Activated T-helper 1 cell treated with Interleukin-2 at 50 U/mL for 16 hours (primary cell): ENCODE measurements around the gene PRKAG2.
"Not testable (repeated sequence)": the region's sequence is repeated elsewhere in the genome, so short reads cannot be mapped to it uniquely, and the experiment has no call there.

Experiments used
- DNase-seq: peaks from one replicate; pipeline ENCODE4 v3.0.0-alpha.2; 2020; ENCODE audit warnings: low read depth

PRKAG2 gene

DNA sequence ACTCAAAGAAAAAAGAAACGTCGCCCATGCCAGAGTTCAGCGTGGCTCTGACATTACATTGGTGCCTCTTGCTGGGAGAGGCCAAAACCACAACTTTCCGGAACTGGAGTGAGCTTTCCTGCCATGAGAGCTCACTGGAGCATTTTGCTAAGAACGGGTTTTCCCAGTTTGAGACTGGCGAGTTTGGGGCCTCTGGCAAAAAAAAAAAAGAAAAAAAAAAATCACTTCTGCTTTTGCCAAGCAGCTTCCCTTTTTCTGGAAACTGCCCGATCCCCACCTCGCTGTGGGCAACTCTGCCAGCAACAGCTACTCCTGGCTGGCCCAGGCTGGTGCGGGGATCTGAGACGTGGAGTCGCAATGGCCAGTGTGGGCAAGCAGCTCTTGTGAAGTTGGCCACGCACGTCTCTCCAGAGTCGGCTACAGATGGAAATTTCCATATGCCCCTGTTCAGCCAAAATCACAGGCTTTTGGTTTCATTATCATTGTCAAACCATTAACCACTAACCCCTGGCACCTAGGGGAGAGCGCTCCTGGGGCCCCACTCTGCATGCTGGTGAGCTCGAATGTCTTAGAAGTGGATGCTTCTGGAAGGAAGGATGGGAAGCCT, 25.7 kb downstream of the PRKAG2 start:
- DNase-seq, result no peak

DNA sequence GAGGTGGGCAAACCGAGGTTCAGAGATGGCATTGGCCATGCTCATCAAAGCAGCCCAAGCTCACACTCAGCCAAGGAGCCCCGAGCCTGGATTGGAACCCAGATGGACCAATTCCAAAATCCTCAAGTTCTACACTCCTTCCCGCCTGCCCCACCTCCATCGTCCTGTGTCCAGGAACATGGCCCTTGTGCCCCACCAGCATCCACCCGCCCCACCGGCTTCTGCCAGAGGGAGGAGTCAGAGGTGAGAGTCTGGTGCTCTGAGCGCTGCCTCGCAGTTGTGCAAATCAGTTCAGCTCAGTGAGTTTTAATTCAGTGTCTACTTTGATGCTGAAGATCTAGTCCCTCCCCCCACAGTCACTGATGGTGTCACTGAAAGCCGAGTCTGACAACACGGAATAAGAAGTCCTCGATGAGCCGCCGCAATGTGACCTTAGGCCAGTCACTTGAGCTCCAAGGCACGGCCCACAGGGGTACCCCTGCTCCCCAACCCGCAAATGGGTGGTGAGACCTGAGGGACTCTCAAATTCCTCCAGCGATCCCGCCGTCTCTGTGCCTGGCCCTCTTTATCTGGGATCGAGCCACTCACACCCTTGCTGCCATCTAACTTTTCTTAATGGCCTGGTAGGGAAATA, 26.3 kb downstream of the PRKAG2 start:
- no peak for DNase-seq

DNA sequence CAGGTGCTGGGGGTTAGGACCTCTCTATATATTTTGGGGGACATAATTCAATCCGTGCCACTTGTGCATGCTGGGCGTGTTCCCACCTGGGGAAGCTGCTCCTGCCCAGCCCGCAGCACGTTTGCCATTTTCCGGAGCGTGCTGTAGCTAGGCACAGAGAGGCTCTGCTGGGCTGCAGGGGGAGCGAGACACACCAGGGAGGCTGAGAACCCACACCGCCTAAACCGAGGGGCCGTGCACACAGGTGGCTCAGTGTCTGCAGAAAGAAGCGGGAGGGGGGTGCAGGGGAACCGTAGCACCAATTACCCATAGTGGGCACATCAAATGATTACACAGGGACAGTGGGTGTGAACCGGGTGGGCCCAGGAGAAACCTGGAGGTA, 27.0 kb downstream of the PRKAG2 start:
- DNase-seq, result no peak

DNA sequence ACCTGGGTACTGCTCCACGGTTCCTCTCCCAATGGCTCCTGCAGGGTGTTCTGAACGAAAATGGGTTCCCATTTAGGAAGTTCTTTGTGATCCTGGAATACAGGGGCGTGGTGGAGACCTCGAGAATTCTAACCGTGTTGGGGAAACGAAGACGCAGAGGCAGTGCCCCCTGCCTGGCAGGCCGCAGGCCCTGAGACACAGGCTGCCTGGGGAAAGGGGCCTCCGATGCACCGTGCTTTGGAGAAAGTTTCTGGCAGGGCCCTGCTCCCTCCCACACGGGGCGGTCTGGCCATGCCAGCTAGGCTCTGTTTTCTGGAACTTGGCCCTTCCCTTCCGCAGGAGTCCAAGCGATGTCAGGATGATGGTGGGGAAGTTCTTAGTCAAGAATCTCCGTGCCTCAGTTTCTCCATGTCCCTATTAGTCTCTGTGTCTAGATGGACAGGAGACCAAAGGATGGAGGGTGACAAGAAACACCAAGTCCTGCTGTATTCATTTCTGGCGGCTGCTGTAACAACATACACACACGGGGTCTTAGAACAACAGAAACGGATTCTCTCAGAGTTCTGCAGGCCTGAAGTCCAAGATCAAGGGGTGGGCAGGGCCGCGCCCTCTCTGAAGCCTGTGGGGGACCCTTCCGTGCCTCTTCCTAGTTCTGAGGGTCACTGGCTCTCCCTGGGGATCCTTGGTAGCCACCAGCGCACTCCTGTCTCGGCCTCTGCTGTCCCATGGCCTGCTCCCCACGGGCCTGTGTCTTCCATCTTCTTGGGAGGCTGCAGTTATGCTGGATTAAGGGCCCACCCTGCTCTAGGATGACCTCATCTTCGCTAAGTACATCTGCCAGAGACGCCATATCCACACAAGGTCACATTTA, 27.7 kb downstream of the PRKAG2 start:
- DNase-seq, result no peak

DNA sequence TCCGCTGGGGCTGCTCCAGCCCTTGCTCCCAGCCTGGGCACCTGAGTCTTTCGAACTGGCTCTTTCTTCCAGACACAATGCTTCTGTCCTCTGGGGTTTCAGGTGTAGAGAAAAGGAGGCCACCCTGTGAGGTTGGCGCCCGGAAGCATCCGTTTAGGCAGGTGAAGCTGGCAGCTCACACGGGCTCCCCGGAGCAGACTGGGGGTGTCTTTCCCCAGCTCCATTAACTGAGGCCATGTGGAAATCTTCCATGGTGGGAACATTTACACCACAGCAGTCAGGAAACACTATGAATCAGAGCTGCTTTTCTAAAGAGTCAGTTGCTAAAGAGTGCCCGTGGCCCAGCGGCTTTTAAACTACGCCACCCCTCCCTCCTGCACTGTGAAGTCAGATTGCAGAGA, 29.2 kb downstream of the PRKAG2 start:
- DNase-seq, result no peak

DNA sequence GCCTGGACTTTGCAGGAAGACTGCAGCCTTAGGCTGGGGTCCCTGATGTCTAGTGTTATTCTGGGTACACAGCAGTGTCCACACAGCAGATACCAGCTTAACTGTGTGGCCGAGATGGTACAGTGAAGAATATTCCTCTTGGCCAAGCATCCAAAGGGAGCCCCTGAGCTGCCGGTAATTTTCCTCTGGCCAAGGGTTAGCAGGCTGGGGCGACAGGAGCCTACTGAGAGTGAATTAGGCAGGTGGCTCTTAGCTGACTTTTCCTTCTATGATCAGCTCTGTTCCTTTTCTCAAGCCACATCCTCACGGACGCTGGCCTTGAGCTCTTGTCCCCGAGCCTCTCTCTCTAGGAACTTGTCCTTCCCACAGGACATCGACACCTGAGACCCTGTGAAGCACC, 29.8 kb downstream of the PRKAG2 start:
- no peak for DNase-seq

DNA sequence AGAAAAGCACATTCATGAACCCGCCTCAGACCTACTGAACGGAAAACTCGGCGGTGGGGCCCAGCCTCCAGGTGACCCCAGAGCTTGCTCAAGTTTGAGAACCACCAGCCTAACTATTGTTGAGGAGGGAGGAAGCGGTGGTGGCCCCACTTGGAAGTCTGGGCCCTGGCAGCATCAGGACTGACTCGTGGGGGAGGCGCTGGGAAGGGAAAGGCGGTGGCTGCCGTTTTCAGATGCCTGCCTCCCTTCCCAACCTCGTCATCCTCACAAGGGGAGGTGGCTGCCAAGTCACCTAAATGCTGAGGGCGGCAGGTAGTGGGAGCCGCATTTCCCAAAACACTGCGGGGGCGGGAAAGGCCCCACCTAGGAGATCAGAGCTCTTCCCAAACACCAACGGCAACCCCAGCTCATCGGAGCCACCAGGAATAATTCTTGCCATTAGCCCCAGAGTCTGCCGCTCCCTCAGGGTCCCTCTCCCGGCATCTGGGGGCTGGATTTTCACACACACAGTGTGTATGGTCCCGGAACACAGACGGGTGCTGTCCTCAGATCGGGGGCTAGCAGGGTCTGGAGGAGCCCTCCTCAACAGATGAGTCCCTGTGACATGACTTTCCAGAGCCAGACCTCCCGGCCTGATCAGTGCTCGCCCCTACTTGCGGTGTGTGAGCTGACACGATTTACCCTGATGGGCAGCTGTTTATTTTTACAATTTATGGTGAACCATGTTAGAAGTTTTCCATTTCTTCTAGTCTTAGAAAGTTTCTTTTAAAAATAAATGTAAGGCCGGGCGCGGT, 31.3 kb downstream of the PRKAG2 start:
- no peak for DNase-seq

DNA sequence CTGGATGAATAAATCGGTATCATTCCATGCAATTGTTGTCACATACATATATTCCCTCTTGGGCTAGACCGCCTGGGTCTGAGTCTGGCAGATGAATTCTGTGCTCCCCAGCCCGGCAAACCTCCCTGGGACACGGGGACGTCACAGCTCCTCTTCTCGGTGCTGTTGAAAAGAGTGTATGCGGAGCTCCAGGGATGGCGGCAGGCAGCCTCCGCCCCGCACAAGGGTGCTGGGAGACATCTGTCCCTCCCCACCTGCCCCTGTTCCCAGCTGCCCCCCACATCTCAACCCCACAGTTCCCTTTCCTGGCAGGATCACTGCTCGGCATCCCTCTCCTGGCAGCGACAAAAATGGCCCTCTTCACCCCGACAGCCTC, 32.1 kb downstream of the PRKAG2 start:
- DNase-seq, result no peak

DNA sequence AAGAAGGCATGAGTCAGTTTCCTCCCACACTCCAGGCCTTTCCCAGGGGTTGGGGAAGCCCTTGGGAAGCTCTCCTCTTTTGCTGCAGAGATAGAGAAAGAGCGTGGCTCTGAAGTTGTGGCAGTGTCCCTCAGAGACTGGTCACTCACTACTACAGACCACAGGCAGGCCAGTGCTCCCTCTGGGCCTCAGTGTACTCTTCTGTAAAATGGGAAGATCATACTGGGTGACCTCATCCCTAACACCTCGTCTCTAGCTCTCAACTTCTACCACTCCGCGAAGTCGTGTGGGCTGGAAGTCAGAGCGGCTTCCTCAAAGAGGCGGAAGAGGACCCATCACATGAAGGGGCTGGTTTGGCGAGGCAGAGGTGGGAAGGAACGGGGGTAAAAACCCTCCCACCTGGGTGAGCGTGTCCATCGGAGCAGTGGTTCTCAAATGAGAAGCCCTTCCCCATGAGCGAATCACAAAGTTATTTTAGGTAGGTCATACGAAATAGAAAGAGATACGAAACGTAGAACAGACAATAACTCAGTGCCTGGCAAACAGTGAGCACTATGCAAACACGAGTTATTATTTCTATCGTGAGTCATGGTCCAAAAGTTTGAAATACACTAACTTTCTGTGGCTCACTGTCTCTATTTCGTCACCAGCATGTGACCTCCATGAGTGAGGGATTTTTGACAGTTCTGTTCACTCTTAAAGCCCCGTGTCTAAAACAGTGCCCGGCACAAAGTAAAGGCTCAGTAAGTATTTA, 32.7 kb downstream of the PRKAG2 start:
- no peak for DNase-seq

DNA sequence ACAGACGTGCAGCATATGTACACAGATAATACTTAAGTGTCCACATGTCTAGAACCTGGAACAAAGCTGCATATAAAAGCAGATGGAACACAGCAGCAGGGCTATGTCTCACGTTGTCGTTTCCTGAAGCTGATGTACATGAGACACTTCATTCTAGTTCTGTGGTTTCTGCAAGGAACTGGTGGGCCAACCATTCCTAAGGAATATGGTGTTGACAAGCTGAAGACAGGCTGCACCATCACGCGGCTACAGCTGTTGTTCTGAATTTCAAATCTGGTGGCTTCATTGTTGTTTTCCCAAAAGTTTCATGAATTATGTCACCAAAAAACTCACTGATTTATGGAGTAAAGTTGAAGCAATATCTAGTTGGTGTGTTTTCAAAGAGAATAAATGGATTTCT, 33.7 kb downstream of the PRKAG2 start:
- DNase-seq, result no peak

DNA sequence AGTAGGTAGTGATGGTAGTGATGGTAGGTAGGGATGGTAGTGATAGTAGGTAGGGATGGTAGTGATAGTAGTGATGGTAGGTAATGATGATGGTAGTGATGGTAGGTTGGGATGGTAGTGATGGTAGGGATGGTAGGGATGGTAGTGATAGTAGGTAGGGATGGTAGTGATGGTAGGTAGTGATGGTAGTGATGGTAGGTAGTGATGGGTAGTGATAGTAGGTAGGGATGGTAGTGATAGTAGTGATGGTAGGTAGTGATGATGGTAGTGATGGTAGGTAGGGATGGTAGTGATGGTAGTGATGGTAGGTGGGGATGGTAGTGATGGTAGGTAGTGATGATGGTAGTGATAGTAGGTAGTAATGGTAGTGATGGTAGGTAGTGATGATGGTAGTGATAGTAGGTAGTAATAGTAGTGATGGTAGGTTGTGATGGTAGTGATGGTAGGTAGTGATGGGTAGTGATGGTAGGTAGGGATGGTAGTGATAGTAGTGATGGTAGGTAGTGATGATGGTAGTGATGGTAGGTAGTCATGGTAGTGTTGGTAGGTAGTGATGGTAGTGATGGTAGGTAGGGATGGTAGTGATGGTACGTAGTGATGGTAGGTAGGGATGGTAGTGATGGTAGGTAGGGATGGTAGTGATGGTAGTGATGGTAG, 35.4 kb downstream of the PRKAG2 start:
- not testable (repeated sequence) for DNase-seq

DNA sequence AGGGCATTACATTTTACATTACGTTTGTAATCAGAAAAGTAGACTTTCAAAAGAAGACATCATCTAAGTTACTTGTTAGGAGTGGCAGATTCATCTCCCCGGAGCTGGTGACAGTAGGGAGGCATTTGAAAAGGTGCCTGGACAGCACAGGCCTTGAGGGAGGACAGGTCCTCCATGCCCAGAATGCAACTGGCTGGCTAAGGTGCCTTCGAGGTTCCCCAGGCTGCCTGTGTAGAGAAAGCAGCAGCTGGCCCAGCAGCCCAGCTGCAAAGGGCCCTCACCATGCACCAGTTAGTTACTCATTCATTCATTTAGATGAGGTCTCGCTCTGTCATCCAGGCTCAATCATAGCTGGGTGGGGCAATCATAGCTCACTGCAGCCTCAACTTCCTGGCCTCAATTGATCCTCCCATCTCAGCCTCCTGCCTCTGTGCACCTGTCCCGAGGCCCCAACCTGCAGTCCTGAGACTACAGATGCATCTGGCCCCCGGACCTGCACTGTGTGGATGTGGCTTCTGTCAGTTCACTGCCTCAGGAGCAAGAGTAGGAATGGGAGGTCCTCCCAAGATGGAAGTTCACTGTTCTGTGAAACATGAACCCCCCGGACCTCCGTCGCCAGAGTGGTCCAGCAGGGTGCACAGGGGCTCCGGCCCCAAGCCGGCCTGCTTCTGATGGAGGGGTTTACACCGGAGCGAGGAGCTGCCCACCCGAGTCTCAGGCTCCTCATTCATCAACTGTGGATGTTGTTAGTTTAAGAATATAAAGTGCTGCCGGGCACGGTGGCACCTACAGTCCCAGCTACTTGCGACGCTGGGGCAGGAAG, 36.6 kb downstream of the PRKAG2 start:
- DNase-seq, result no peak

DNA sequence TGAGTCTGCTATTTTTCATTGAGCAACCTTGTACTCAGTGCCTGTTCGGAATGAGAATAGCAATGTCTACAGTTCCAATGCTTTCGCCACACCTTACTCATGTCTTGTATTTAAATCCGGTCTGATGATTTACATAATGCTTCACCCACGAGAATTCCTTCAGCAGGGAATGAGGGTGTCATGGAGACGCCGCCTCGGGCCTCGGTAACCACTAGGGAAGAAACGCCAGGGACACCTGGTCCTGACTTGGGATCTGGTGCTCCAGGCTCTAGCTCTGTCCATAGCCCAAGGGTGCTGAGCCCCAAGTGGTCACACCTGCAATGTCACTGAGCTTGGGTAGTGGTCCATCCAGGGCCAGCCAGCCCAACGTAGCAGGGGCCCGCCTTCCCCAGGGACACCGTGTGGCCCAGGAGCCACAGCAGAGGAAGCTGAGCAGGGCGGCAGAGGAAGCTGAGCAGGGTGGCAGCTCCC, 37.4 kb downstream of the PRKAG2 start:
- DNase-seq, result no peak

DNA sequence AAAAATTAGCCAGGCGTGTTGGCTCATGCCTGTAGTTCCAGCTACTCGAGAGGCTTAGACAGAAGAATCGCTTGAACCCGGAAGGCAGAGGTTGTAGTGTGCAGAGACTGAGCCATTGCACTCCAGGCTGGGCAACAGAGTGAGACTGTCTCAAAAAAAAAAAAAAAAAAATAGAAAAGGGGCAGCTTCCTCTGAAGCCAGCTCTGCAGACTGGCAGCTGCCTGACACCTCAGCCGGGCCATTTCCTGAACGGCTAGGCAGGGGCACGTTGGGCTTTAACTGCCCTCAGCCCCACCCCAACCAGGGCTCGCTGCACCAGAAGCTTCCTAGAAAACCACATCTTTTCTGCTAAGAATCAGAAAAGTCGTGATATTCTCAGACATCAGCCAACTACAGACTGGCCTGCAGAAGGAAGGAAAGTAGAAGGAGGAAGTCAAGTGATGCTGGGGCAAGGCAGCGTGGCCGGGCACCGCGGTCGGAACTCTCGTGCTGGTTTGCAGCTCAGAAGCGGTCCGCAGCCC, 38.0 kb downstream of the PRKAG2 start:
- DNase-seq, result peak; percentile 25

DNA sequence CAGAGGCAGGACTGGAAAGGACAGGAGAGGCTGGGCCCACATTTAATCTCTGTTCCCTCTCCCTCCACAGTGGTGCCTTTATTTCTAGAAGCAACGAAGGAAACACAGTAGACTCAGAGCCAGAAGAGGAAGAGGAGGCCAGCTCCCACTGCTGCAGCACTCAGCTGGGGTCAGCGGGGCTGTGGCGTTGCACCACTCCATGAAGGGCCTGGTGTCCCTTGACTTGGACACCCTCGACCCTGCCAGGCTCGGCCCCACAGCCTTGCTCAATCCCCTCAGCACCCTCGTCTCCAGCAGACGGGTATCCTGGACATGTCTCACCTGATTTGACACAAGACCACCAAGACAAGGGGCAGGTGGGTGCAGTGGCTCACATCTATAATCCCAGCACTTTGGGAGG, 38.8 kb downstream of the PRKAG2 start:
- no peak for DNase-seq

DNA sequence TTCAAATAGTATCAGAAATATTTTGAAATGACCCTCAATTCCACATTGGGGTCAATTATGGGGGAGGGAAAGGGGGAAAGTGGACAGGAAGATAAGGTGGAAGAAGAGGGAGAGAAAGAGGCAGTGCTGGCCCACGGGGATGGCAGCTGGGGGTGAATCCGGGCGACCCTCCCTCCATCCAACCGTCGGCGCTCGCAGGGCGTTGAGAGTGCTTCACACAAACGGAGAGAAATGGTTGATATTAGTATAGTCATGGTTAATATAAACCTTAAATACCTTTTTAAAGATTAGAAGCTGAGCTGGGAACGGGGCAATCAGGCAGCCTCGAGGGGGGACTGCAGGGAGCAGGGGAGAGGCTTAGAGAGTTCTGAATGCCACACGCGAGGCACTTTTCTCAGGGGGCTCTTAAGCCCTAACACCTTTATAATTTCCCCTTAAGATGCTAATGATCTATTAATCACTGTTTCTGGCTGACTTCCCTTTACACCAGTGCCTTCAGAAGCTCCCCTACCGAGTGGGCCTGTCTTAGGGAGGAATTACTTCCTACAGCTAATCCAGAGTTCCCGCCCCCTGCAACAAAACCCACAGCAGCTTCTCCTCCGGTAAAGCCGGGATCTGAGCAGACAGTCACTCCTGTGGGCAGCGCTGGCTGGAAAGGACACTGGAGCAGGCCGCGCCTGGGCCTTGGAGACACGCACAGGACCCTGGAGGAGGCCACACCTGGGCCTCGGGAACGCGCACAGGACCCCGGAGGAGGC, 39.5 kb downstream of the PRKAG2 start:
- no peak for DNase-seq

DNA sequence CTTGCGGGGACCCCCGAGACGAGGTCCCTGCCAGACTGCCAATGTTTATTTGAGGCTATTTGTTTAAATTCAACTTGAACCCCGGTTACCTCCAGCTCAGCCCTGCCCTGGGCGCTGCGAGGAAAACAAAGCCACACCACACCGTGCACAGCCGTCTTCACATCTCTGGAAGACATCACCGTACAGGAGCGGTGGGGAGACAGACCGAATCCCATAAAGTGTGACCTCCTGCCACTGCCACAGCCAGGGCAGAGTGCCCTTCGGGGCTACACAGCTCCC, 40.0 kb downstream of the PRKAG2 start:
- DNase-seq, result no peak

DNA sequence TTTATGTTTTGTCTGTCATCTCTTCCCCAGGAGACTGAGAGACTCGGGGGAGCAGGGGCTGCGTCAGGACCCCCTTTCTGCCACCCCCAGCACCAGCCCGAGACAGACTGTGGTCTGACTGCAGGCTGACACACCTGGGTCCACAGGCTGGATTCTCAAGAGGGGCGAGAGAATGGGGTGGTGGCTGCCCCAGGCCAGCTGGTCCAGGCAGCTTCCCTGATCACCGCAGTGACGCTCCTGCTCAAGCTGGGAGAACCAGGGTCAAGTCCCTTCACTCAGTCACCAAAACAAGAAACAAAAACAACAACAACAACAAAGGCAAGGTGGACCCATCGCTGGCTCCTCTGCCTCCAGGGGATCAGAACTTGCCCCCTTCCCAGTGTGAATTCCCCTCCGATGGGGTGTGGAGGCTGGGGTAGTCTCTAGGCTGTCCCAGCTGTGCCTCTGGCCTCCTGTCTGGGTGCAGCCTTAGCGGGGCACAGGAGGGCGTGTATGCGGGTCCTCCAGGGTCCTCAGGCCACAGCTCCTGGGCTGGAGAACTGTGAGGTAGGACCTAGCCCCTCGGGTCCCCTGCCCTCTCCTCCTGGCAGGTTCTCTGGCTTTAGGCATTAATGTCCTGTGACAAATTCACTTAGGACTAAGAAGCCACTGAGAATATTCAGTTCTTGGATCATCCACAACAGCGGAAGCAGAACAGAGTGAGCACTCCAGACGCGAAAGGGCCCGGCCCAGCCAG, 40.6 kb downstream of the PRKAG2 start:
- no peak for DNase-seq

DNA sequence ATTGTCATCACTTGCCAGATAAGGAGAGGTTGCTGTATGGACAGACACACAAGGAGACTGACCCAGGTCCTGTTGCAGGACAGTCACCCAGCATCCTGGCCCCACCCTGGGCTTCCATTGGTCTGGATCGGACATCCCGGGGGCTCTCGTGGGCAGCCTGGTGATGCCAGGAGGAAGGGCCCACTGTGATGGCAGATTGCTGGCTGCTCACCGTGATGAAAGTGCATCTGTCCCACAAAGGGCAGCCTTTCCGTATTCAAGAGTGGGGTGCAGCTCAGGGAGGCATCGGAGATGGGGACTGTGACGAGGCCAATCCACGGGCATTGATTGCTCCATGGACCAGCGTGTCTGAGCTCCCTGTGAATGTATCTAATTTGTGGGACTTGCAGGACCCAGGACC, 41.3 kb downstream of the PRKAG2 start:
- no peak for DNase-seq
